RWPE1 (cell line): ENCODE data around the gene HIGD1C.
"Not testable (repeated sequence)": the region's sequence is repeated elsewhere in the genome, so short reads cannot be mapped to it uniquely, and the experiment has no call there.

Source experiments
- CTCF ChIA-PET: fragments of 350-600 bp; sonication (Branson Sonifier 250); formaldehyde crosslinking; extraction: SDS; loops from one replicate; lab custom pipeline; 2021; lab: Yijun Ruan, JAX
- POLR2A ChIA-PET: fragments of 400-600 bp; formaldehyde crosslinking; extraction: SDS; loops from one replicate; lab custom pipeline; 2020; ENCODE audit warnings: antibody characterized with exemption; ENCODE audit not compliant: low non-redundant PET; lab: Yijun Ruan, JAX
- DNase-seq: peaks from one replicate; pipeline ENCODE4 v3.0.0; 2012; ENCODE audit warnings: low spot score
- H3K27ac ChIP-seq: fragments of 450-650 bp; 2 replicates; pipeline ENCODE4 v1.5.1; 2017
- TF ChIP-seq, protein P1 (sequence below): fragments of 450-650 bp; conservative IDR thresholded peaks from 2 replicates; pipeline ENCODE4 v1.5.1; 2017; ENCODE audit warnings: low read depth, mild to moderate bottlenecking

The HIGD1C gene

GRCh38 chr12:50926415-50926814, 25.9 kb upstream of the HIGD1C start:
- no peak for DNase-seq
- H3K27ac ChIP-seq = no peak overlapping the region
- POLR2A ChIA-PET = no interaction called here
- CTCF ChIA-PET = no interaction called here
- TF ChIP-seq, protein P1, sequence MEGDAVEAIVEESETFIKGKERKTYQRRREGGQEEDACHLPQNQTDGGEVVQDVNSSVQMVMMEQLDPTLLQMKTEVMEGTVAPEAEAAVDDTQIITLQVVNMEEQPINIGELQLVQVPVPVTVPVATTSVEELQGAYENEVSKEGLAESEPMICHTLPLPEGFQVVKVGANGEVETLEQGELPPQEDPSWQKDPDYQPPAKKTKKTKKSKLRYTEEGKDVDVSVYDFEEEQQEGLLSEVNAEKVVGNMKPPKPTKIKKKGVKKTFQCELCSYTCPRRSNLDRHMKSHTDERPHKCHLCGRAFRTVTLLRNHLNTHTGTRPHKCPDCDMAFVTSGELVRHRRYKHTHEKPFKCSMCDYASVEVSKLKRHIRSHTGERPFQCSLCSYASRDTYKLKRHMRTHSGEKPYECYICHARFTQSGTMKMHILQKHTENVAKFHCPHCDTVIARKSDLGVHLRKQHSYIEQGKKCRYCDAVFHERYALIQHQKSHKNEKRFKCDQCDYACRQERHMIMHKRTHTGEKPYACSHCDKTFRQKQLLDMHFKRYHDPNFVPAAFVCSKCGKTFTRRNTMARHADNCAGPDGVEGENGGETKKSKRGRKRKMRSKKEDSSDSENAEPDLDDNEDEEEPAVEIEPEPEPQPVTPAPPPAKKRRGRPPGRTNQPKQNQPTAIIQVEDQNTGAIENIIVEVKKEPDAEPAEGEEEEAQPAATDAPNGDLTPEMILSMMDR = no peak

DNA sequence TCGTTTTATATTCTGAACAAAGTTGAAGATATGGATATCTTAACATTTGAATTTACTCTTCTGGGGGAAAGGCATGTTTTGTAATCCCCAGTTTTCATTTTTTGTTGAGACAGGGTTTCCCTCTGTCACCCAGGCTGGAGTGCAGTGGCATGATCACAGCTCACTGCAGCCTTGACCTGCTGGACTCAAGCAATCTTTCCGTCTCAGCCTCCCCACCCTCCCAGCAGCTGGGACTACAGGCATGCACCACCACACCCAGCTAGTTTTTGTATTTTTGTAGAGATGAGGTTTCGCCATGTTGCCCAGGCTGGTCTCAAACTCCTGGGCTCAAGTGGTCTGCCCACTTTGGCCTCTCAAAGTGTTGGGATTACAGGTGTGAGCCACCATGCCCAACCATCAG, 25.4 kb upstream of the HIGD1C start:
- peak overlapping the region; percentile 54 for H3K27ac ChIP-seq
- DNase-seq, POLR2A ChIA-PET, CTCF ChIA-PET: not testable (repeated sequence)

DNA sequence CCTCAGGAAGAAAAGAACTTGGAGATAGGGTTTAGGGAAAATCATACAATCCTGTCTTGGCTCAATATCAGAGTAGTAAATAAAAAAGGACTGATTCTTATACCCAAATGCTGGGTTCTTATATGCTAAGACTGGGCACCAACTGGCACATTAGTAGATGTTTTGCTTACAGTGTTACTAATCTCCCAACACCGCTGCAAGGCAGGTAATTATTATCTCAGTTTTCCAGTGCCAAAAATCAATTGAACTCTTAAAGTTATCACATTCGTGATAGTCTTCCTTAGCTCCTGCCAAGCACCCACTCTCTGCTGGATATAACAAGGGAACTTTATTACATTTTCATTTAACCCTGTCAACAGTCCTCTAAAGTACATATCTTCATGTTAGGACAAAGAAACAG, 25.0 kb upstream of the HIGD1C start:
- POLR2A ChIA-PET = no interaction called here
- CTCF ChIA-PET = no interaction called here
- no peak for DNase-seq
- TF ChIP-seq, protein P1 = no peak
- peak overlapping the region; percentile 54 for H3K27ac ChIP-seq

- no peak for DNase-seq
- TF ChIP-seq, protein P1 = no peak
- H3K27ac ChIP-seq = peak overlapping the region; percentile 43; the same call in 1 of the 2 replicates
- ChIA-PET CTCF (no interaction called here), POLR2A (no interaction called here)
These were observed 24.5 kb upstream of the HIGD1C start for GRCh38 chr12:50927766-50928224.

DNA sequence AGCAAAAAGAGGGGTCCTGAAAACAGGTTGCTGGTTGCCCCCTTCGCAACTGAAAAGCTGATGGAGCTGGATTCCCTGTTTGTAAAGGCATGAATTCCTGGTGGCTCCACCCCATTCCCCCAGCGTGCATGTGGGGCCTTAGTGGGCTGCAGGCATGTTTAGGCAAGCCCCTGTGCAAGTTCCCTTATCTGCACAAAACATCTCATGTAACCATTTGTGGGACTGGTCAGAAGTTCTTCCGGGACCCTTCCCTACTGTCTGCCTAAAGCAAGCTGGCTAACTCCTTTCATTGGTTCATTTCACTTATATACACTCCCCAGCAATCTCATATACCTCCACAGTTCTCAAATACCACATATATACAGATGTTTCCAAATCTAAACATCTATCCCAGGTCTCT, 24.0 kb upstream of the HIGD1C start:
- ChIA-PET POLR2A (no interaction called here), CTCF (no interaction called here)
- TF ChIP-seq, protein P1 = no peak
- DNase-seq = no peak
- H3K27ac ChIP-seq = peak overlapping the region; percentile 43

GRCh38 chr12:50929831-50930230, 22.5 kb upstream of the HIGD1C start:
- no peak overlapping the region for H3K27ac ChIP-seq
- POLR2A ChIA-PET = no interaction called here
- DNase-seq = no peak
- TF ChIP-seq, protein P1 = no peak
- CTCF ChIA-PET = interaction anchor here (0.7 kb wide), 1 partner anchor 104 kb away, joined by 5 read pairs; no protein-coding TSS in a partner anchor

DNA sequence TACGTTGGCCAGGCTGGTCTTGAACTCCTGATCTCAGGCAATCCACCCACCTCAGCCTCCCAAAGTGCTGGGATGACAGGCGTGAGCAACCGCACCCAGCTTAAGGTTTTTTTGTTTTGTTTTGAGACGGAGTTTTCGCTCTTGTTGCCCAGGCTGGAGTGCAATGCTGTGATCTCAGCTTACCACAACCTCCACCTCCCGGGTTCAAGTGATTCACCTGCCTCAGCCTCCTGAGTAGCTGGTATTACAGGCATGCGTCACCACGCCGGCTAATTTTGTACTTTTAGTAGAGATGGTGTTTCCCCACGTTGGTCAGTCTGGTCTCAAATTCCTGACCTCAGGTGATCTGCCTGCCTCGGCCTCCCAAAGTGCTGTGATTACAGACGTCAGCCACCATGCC, 21.9 kb upstream of the HIGD1C start:
- H3K27ac ChIP-seq, CTCF ChIA-PET, POLR2A ChIA-PET, DNase-seq: not testable (repeated sequence)

DNA sequence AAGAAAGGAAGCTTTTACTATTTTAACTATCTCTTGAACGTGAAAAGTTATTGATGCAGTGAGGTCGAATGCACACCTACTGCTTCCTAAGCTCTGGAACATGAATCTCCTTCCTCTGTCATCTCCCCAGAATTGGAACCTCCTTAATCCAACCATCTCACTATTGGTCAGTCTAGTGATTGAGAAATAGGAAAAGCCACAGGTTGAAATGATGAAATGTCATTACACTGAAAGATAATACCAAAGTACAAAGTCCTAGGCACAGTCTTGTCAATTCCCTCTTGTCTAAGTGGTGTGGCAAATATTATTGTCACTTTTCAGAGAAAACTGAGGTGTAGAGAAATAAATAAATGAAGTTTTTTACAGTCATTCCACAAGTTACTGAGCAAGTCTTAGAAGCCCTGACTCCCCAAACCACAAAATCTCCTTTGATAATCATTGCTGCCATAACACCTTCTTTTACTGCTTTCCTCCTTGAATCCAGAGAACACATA, 19.5 kb upstream of the HIGD1C start:
- H3K27ac ChIP-seq = no peak overlapping the region
- ChIA-PET POLR2A (no interaction called here), CTCF (no interaction called here)
- TF ChIP-seq, protein P1 = no peak
- no peak for DNase-seq
